Liver (tissue), 3 donors: ENCODE measurements around the gene SORCS2.

Experiments
- ATF3 ChIP-seq: IDR thresholded peaks from 2 replicates; pipeline ENCODE4 v1.6.1; 2016; ENCODE audit warnings: antibody characterized with exemption
- CTCF ChIP-seq: fragments of 150-350 bp; IDR thresholded peaks from 2 replicates; pipeline ENCODE4 v1.5.1; 2017; ENCODE audit warnings: improper control_type of control experiment, low read depth, low read length; ENCODE audit not compliant: missing input control
- REST ChIP-seq: IDR thresholded peaks from 2 replicates; pipeline ENCODE4 v1.6.1; 2016; ENCODE audit warnings: antibody characterized with exemption, mild to moderate bottlenecking
- SP1 ChIP-seq: IDR thresholded peaks from 2 replicates; pipeline ENCODE4 v1.6.1; 2018; ENCODE audit warnings: antibody characterized with exemption, mild to moderate bottlenecking
- YY1 ChIP-seq: IDR thresholded peaks from 2 replicates; pipeline ENCODE4 v1.6.1; 2016; ENCODE audit warnings: antibody characterized with exemption, mild to moderate bottlenecking
- TF ChIP-seq, protein P1 (sequence below): IDR thresholded peaks from 2 replicates; pipeline ENCODE4 v1.6.1; 2016; ENCODE audit warnings: antibody characterized with exemption
- donor health status: healthy.
- donor health status: healthy.

GRCh38 chr4:7672601-7673000 lies 480.3 kb downstream of the SORCS2 start:
- TF ChIP-seq SP1 (no peak), CTCF (no peak), ATF3 (no peak), REST (no peak), YY1 (no peak)
- TF ChIP-seq, protein P1, sequence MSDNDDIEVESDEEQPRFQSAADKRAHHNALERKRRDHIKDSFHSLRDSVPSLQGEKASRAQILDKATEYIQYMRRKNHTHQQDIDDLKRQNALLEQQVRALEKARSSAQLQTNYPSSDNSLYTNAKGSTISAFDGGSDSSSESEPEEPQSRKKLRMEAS = no peak
